ENCODE measurements around the gene TTC16. TPM values are rescaled to one million over a fixed set of nuclear protein-coding genes. Genes with fewer than 3 reads are reported as not detected.

The TTC16 gene
- total and polyA plus RNA-seq, 4 donors: 0.02 to 0.08 TPM; not detected in 2

GRCh38 chr9:127778280-127779135, 62.6 kb downstream of the TTC16 start, which contains the start of gene SH2D3C:
SH2D3C (minus strand) TSS chr9:127778666; CDS start chr9:127778627, 39 bp downstream.
- no peaks in the 10 kb centered on the region for H3K27me3 ChIP-seq (ENCODE audit: control insufficient read depth in 4 of 4, insufficient read depth in 4 of 4, low read length in 3 of 4)
- peak within 1 kb of the TSS; percentile 72 to 80 for H3K27ac ChIP-seq (ENCODE audit: low read depth in 1 of 2, low read length in 2 of 2)
- 67% methylated on average over 13 of the region's 13 CpGs for WGBS
- H3K9ac ChIP-seq (ENCODE audit: low read depth in 1 of 2, low read length in 2 of 2): peak within 1 kb of the TSS in 1 of 2 donors; percentile 45
- peaks cover 0 to 4% (median 0%) of the 10 kb centered on the region in 4 donors for H3K4me1 ChIP-seq (ENCODE audit: control insufficient read depth in 4 of 4, insufficient read depth in 4 of 4, low read length in 3 of 4)
- no peak for DNase-seq (ENCODE audit: low spot score)
- H3K36me3 ChIP-seq (ENCODE audit: control insufficient read depth in 4 of 4, insufficient read depth in 3 of 4, low read depth in 1 of 4, low read length in 3 of 4): no peaks in the 10 kb centered on the region
- H3K9me3 ChIP-seq (ENCODE audit: control insufficient read depth in 4 of 4, low read length in 3 of 4): no peaks in the 10 kb centered on the region
- no peak for TF ChIP-seq RAD21 (IDR thresholded peaks at IDR 0.05)
- no peak for TF ChIP-seq NR2F2 (IDR thresholded peaks at IDR 0.05)
- H3K4me3 ChIP-seq (ENCODE audit: low read depth in 1 of 3, low read length in 3 of 3): peak within 1 kb of the TSS in 1 of 3 donors; percentile 18

DNA sequence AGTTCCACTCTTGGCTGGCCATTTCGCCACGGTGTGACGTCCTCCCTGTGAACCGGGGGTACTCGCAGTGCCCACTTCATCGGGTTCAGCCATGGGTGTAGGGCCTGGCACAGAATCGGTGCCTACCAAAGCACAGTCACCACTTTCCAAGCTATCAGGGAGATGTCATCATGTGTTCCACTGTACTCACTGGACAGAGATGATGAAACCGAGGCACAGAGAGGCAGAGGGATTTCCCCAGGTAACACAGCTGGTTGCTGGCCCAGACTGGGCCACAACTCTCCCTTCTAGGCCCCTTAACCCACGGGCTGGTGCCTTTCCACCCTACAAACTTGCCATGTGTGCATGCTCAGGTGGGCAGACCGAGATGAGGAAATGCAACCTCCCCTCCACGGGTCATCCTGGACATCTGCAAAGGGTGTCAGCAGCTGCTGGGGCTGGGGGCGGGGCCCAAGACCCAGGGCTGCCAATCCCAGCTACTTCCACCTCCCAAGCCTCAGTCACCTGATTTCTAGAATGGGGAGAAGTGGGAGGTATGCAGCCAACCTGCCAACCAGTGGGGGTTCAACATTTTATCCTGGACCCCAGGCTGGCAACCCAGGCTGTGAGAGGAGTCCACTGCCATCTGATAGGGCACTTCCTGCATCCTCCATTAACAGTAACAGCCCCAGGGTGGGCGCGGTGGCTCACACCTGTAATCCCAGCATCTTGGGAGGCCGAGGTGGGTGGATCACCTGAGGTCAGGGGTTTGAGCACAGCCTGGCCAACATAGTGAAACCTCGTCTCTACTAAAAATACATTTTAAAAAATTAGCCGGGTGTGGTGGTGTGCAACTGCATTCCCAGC, 63.5 kb downstream of the TTC16 start:
- H3K27me3 ChIP-seq (ENCODE audit: control insufficient read depth in 4 of 4, insufficient read depth in 4 of 4, low read length in 3 of 4): no peaks in the 10 kb centered on the region
- H3K4me3 ChIP-seq (ENCODE audit: low read depth in 1 of 3, low read length in 3 of 3): no peak overlapping the region
- peak overlapping the region; percentile 72 to 80 for H3K27ac ChIP-seq (ENCODE audit: low read depth in 1 of 2, low read length in 2 of 2)
- peaks cover 0 to 6% (median 0%) of the 10 kb centered on the region in 4 donors for H3K4me1 ChIP-seq (ENCODE audit: control insufficient read depth in 4 of 4, insufficient read depth in 4 of 4, low read length in 3 of 4)
- 77% methylated on average over 17 of the region's 17 CpGs for WGBS
- TF ChIP-seq JUND (IDR thresholded peaks at IDR 0.05) (no peak), HNF4G (IDR thresholded peaks at IDR 0.05) (no peak), FOXA2 (IDR thresholded peaks at IDR 0.05) (no peak), TAF1 (conservative IDR thresholded peaks at IDR 0.05) (no peak), EGR1 (IDR thresholded peaks at IDR 0.05; ENCODE audit: low read depth in 2 of 2) (no peak), REST (IDR thresholded peaks at IDR 0.05) (no peak), RAD21 (IDR thresholded peaks at IDR 0.05) (no peak), HNF4A (conservative IDR thresholded peaks at IDR 0.05) (no peak)
- TF ChIP-seq, protein P1, sequence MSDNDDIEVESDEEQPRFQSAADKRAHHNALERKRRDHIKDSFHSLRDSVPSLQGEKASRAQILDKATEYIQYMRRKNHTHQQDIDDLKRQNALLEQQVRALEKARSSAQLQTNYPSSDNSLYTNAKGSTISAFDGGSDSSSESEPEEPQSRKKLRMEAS (IDR thresholded peaks at IDR 0.05): no peak
- no peak for DNase-seq (ENCODE audit: low spot score)
- H3K9me3 ChIP-seq (ENCODE audit: control insufficient read depth in 4 of 4, low read length in 3 of 4): no peaks in the 10 kb centered on the region
- no peak overlapping the region for H3K9ac ChIP-seq (ENCODE audit: low read depth in 1 of 2, low read length in 2 of 2)
- no peaks in the 10 kb centered on the region for H3K36me3 ChIP-seq (ENCODE audit: control insufficient read depth in 4 of 4, insufficient read depth in 3 of 4, low read depth in 1 of 4, low read length in 3 of 4)
